ENCODE data around the gene KRT17.

The KRT17 gene

DNA sequence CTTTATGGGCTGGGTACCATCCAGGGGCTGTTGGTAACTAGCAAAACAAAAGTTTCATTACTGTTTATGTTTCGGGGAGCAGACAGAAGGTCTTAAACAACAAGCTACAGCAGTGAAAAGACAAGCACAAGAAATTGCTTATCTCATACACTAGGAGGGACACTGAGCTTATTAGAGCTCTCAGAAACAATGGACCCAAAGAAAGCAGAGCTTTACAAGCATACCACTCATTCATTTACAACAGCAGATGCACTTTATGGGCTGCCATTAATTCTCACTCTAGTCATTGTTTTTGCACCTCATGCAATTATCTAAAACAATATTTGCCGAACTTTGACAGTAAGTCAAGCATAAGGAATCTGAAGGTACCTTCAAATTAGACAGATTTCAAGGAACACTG lies 21.9 kb downstream of the KRT17 start:
- TF ChIP-seq, protein P1, sequence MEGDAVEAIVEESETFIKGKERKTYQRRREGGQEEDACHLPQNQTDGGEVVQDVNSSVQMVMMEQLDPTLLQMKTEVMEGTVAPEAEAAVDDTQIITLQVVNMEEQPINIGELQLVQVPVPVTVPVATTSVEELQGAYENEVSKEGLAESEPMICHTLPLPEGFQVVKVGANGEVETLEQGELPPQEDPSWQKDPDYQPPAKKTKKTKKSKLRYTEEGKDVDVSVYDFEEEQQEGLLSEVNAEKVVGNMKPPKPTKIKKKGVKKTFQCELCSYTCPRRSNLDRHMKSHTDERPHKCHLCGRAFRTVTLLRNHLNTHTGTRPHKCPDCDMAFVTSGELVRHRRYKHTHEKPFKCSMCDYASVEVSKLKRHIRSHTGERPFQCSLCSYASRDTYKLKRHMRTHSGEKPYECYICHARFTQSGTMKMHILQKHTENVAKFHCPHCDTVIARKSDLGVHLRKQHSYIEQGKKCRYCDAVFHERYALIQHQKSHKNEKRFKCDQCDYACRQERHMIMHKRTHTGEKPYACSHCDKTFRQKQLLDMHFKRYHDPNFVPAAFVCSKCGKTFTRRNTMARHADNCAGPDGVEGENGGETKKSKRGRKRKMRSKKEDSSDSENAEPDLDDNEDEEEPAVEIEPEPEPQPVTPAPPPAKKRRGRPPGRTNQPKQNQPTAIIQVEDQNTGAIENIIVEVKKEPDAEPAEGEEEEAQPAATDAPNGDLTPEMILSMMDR (IDR thresholded peaks at IDR 0.05; ENCODE audit: low read depth, low read length) = no peak
- in situ Hi-C loops (cut with HindIII; ENCODE audit: low sequenced_read_pairs) = no loop called here
- H3K4me3 ChIP-seq (ENCODE audit: low read depth, low read length) = no peak overlapping the region
- no peak for DNase-seq (ENCODE audit: low read depth, low spot score)

DNA sequence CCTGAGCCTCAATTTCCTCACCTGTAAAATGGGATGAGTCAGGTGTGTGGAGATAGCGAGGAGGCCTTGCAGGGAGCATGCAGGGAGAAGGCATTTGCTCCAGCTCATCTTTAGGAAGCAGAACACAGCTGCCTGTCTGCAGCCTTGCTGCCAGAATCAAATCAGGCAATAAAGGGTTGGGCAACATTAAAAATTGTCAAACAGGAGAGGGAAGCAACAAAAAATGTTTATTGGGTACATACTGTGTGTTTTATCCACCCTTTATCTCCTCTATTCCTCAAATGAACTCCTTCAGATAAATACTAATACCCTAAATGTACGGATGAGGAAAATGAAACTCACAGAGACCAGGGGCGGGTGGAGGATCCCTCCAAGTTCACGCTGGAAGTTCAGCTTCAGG lies 24.1 kb downstream of the KRT17 start:
- H3K4me3 ChIP-seq (ENCODE audit: low read depth, low read length) = no peak overlapping the region
- TF ChIP-seq, protein P1 (IDR thresholded peaks at IDR 0.05; ENCODE audit: low read depth, low read length) = no peak
- in situ Hi-C loops (cut with HindIII; ENCODE audit: low sequenced_read_pairs) = no loop called here

DNA sequence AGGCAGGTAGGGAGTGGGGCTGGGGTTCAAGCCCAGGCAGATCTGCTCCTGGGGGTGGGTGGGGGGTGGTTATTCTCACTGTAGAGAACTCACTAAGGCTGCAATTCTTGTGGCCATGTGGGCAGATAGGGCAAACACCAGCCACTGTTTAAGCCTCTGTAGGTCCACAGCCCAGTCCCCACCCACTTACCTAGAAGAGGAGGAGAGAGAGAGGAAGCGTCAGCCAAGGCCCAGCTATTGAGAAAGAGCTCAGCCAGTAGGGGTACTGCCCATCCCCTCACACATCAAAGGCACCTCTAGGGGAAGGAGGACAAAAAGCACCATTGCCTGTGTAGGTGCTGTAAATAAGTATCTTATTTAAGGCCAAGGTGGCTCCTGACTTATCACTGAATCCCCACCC lies 24.7 kb downstream of the KRT17 start:
- TF ChIP-seq, protein P1 (IDR thresholded peaks at IDR 0.05; ENCODE audit: low read depth, low read length) = no peak
- no peak for DNase-seq (ENCODE audit: low read depth, low spot score)
- in situ Hi-C loops (cut with HindIII; ENCODE audit: low sequenced_read_pairs) = no loop called here
- H3K4me3 ChIP-seq (ENCODE audit: low read depth, low read length) = no peak overlapping the region

More for the DNA sequence above, 24.1 kb downstream of the KRT17 start:
- no peak for DNase-seq (ENCODE audit: low read depth, low spot score)

DNA sequence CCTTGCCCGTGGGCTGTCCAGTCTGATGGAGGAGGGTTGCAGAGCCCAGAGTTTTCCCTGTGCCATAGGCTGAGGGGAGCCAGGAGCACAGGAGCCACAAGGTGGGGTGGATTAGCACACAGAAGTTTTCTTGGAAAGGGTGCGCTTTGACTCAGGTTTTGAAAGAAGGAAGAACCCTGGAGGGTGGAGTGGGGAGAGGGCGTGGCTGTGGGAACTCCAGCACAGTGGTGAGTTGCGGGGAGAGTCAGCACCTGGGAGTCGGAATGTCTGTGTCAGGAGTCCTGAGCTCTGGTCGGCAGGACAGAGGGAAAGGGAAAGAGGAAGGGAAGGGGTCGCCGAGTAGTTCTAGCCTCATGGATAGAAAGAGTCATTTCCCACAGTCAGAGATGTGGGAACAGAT lies 28.8 kb downstream of the KRT17 start:
- TF ChIP-seq, protein P1 (IDR thresholded peaks at IDR 0.05; ENCODE audit: low read depth, low read length) = no peak
- in situ Hi-C loops (cut with HindIII; ENCODE audit: low sequenced_read_pairs) = no loop called here
- DNase-seq (ENCODE audit: low read depth, low spot score) = no peak
- H3K4me3 ChIP-seq (ENCODE audit: low read depth, low read length) = no peak overlapping the region

DNA sequence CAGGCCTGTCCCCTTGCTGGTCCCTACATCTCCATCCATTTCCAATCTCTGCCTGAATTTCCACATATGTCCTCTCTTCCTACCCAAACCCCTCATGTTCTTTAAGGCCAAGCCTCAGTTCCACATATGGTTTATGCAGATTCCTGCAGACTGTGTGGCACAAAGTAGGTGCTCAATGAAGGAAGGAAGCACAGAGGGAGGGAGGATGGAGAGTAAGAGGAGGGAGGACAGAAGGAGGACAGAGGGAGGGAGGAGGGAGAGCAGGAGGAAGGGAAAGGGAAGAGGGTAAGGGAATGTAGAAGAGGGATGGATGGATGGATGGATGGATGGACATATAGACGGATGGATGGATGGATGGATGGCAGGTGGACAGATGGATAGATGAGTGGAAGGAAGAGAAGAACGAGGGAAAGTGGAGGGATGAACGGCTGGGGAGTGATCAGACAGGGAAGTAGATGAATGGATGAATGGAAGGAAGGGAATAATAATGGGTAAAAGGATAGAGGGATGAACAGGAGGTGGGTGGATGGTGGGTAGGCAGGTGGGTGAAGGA lies 29.9 kb downstream of the KRT17 start:
- TF ChIP-seq, protein P1 (IDR thresholded peaks at IDR 0.05; ENCODE audit: low read depth, low read length) = no peak
- in situ Hi-C loops (cut with HindIII; ENCODE audit: low sequenced_read_pairs) = no loop called here
- no peak overlapping the region for H3K4me3 ChIP-seq (ENCODE audit: low read depth, low read length)
- no peak for DNase-seq (ENCODE audit: low read depth, low spot score)

DNA sequence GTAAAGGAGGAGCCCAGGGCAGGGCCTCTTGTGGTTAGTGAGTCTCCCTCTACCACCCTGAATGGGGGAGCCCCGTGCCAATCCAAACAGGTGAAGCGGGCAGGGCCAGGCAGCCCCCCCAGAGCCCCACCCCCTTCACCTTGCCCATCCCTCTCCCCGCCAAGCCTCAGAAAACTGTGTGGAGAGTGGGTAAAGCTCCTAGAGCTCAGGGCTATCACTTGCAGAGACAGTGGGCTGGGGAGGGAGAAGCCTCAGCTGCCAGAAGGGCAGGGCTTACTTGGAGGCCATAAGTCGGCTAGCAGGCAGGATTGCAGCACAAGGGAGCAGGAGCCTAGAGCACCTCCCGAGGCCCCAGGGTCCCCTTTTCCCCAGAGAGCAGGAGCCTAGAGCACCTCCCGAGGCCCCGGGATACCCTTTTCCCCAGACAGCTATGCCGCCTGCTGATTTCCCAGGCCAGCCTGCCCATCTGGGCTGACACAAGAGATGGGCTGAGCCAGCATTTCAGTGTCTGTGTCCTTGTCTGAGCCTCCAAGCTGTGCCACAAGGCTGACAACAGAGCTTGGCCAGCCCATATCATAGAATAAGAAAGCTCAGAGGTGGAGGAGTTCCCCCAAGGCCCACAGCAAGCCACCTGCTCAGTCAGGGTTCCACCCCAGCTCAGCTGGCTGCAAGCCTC lies 30.9 kb downstream of the KRT17 start:
- TF ChIP-seq, protein P1 (IDR thresholded peaks at IDR 0.05; ENCODE audit: low read depth, low read length) = no peak
- no peak overlapping the region for H3K4me3 ChIP-seq (ENCODE audit: low read depth, low read length)
- in situ Hi-C loops (cut with HindIII; ENCODE audit: low sequenced_read_pairs) = no loop called here
- no peak for DNase-seq (ENCODE audit: low read depth, low spot score)

All from astrocyte of the spinal cord (primary cell).